ENCODE measurements around the gene KAZN.
"Not testable (repeated sequence)": the region's sequence is repeated elsewhere in the genome, so short reads cannot be mapped to it uniquely, and the experiment has no call there.

KAZN gene

GRCh38 chr1:15110867-15111230 lies 512.4 kb downstream of the KAZN start:
- DNase-seq (ENCODE audit: low read depth in 2 of 2) = no peak

GRCh38 chr1:15113146-15113545 lies 514.7 kb downstream of the KAZN start:
- DNase-seq (ENCODE audit: low read depth in 2 of 2) = no peak

- no peak for DNase-seq (ENCODE audit: low read depth in 2 of 2)
Measured at GRCh38 chr1:15114884-15115283, 516.4 kb downstream of the KAZN start.

DNA sequence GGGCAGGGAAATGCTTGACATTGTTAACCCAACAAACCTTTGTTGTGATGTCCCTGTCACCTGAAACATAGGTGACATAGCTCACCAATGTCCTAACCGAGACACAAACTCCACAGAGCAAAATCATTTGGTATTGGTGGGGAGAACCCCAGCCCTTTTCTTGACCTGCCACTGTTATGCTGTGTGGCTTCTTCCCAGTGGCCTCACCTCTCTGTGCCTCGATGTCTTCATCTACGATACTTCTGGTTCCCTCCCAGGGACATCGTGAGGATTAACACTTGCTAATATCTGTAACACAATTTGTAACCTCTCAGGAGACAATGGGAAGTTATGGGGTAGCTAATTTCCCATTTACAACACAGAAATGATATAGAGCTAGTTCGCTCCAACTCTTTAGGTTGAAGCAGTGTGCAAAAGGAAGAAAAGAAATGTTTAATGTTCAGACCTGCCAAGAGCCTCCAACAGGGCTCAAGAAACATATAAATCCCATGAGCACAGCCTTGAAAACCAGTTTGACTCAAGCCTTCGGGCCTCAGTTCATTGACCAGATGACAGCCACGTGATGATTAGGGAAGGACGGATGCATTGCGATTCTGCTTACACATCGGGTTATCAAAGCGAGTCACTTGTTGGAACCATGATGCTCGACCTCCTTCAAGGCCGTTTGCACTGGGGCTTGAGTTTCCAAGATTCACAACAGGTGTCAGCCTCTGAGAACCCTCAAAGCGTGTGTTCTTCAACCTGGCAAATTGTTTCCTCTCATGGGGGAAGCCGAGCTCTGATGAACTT lies 517.3 kb downstream of the KAZN start:
- DNase-seq (ENCODE audit: low read depth in 2 of 2) = no peak

- DNase-seq (ENCODE audit: low read depth in 2 of 2) = no peak
Measured at GRCh38 chr1:15116966-15117365, 518.5 kb downstream of the KAZN start.

- DNase-seq (ENCODE audit: low read depth in 2 of 2) = no peak
Measured at GRCh38 chr1:15117671-15118325, 519.3 kb downstream of the KAZN start.

DNA sequence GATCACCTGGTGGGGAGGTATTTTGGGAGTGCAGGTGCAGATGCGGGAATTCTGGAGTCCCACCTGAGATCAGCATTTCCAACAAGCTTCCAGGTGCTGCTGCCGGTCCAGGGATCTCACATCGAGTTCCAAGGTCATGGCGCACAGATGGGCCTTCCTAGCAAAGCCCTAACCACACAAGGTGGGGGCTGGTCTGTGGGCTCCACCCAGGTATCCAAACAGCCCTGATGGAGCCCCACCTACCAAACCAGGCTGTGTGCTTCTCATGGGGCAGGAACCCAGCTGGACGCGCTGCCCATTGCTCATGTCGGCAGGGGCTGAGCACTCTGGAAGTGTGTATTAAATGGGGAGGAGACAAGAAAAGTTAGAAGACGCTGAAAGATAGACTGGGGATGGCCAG lies 520.1 kb downstream of the KAZN start:
- DNase-seq (ENCODE audit: low read depth in 2 of 2) = no peak

GRCh38 chr1:15120251-15120945 lies 521.9 kb downstream of the KAZN start:
- DNase-seq (ENCODE audit: low read depth in 2 of 2) = no peak

DNA sequence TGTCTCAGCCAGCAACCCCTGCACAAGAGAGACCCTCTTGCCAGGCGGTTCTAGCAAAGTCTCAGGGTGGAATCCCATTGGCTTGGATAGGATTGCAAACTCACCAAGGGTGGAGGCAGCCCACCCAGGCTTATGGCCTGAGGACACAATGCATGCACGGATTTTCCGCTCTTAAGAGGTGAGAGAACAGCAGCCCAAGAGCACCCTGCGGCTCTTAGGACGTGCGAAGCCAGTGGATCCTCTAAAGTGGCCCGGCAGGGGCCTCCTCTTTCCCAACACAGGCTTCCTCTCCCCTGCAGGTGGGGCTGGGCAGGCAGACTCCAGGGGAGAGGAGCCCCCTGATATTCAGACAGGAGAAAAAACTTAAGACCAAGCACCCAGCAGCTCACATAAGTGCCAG lies 523.8 kb downstream of the KAZN start:
- no peak for DNase-seq (ENCODE audit: low read depth in 2 of 2)

DNA sequence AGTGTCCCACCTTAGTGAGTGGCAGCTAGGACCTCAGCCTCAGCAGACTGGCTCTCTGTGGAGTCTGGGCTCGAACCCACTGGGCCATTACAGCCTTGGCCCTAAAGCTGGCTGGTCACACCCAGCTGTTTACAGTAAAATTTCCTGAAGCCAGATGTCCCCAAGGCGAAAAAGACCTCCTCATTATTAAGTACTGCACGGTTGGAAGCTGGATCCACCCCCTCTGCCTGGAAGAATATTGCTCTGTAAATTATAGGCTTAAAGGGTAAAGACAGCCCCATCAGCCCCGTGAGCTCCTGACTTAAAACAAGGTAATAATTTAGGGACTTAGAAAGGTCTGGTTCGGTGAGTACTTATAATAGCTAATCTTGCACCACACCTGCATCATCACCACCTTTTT lies 524.8 kb downstream of the KAZN start:
- no peak for DNase-seq (ENCODE audit: low read depth in 2 of 2)

DNA sequence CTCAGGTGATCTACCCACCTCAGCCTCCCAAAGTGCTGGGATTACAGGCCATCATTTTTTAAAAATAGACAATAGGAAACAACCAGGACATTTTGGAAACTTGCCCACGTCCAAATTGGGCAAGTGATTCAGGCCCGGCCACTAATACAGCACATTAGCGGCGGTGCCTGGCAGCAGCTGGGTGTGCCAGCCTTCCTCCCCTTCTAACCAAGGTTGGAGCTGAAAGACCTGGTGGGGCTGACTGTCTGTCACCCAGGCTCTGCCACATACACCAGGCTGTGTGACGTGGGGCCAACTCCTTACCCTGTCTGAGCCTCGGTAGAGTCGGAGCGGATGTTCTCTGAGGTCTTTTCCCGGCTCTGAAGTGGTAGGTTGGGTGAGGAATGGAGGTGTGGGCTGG lies 525.4 kb downstream of the KAZN start:
- DNase-seq (ENCODE audit: low read depth in 2 of 2) = no peak

- no peak for DNase-seq (ENCODE audit: low read depth in 2 of 2)
Measured at GRCh38 chr1:15124362-15125100, 526.0 kb downstream of the KAZN start.

GRCh38 chr1:15125101-15125745 lies 526.7 kb downstream of the KAZN start:
- no peak for DNase-seq (ENCODE audit: low read depth in 2 of 2)

DNA sequence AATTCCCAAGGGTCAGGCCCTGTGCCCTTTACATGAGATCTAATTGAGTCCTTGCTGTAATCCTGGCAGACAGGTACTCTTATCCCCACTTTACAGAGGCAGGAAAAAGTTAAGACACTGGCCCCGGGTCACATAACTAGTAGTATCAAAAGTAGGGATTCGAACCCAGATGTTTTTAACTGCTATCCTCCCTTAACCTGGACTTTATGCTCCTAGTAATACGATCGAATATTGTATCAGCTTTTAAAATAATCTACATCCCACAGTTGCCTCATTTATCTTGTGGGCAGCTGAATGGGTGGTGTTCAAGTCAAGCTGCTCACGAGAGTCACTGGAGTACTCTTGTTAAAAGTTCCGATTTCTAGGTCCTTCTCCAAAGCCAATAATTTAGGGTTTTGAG lies 529.6 kb downstream of the KAZN start:
- no peak for DNase-seq (ENCODE audit: low read depth in 2 of 2)

DNA sequence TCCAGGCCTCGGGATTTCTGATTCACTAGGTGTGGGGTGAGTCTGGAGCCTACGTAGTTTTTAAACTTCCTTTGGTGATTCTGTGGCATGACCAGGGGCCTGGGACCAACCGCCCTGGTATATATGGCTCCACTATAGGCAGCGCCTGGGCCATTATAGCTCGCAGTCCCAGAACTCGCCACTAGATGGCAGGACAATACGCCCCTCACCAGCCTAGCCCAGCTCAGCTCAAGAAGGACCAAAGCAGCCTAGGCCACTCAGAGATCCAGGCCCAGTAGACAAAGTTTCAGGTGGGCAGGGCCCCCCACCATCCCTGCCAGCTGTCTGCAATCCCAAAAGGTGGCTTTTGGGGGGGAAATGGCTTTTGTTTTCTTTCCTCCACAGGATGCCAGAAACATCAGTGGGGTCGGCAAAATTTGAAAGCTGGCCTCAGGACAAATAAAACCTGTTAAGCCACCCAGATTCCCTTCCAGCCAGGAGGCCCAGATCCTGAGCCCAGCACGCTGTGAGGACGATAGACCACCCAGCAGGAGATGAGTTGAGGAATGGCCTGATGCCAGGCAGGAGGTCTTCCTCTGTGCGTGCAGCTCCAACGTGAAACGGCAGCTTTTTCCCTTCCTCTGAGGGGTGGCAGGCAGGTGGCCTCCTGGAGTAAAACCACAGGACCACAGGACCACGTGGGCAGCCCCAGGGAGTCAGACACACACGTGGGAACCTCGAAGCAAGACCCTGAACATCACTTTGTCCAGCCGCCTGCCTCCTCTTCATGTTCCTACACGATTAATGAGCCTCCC lies 530.2 kb downstream of the KAZN start:
- peak; percentile 29 to 60 for DNase-seq (ENCODE audit: low read depth in 2 of 2)

DNA sequence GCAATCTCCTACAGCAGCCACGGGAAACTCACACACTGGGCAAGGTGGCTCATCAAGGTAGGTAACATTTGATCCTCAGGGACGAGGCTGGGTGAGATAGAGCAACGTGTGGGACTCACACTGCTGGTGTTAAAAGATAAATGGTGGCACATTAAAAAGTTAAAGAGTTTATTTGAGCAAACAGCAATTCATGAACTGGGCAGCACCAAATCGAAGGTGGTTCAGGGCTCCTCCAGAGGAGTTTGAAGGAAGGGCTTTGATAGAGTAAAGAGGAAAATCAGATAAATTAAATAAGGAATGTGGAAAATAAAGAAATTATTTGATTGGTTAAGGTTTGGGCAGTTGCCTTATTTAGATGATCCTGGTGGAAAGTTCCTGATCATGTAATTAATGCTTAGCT lies 531.5 kb downstream of the KAZN start:
- DNase-seq (ENCODE audit: low read depth in 2 of 2) = no peak

DNA sequence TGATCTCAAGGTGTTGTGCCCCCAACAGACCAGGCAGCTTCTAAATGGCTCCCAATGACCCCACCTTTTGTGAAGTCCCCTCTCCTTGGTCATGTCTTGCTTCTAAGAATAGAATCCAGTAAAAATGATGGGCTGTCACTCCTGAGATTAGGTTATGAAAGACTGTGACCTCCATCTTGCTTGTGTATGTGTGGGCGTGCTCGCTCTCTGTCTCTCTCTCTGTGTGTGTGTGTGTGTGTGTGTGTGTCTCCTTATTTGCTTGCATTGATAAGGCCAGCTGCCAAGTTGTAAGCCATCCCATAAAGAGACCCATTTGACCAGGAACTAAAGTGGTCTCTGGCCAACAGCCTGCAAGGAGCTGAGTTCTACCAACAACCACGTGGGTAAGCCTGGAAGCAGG lies 532.1 kb downstream of the KAZN start:
- no peak for DNase-seq (ENCODE audit: low read depth in 2 of 2)

DNA sequence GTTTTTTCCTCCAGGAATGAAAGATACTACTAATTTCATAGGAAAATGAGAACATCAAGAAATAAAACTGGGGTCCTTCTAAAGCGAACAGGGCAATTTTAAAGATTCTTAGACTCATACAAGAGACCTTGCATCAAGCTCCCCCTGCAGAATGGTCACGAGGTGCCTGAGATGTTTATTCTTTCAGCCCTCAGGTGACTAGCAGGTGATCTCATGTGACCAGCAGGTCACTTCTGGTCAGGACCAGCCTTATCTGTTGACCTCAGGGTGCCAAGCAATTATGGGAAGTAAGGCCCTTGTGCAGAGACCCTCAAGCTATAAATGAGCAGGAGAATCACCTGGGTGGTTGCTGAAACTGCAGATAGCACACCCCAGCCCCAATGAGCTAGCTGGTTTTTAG lies 534.5 kb downstream of the KAZN start:
- no peak for DNase-seq (ENCODE audit: low read depth in 2 of 2)

DNA sequence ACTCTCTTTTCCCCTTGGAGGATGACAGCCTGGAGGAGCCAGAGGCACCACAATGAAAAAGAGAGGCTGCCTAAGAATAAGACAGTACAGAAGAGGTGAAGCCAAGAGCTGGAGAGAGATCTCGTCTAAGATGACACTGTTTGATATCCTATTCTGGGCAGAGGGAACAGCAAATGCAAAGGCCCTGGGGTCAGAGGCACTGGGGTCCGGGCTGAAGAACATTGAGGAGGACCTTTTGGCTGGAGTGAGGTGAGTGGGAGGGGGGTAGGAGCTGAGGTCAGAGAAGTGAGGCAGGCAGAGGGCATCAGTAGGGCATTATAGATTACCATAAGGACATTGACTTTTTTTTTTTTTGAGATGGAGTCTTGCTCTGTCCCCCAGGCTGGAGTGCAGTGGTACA lies 535.8 kb downstream of the KAZN start:
- DNase-seq (ENCODE audit: low read depth in 2 of 2) = no peak

DNA sequence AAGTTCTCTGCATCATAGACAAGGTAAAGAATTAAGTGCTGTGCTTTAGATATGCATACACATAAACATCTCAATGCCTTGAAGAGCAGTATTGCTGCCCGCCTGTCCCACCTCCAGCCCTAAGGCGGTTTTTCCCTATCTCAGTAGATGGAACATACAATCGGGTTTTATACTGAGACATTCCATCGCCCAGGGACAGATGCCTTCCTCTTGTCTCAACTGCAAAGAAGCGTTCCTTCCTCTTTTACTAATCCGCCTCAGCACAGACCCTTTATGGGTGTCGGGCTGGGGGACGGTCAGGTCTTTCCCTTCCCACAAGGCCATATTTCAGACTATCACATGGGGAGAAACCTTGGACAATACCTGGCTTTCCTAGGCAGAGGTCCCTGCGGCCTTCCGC lies 537.1 kb downstream of the KAZN start:
- not testable (repeated sequence) for DNase-seq (ENCODE audit: low read depth in 2 of 2)

- DNase-seq (ENCODE audit: low read depth in 2 of 2) = no peak
Measured at GRCh38 chr1:15137809-15138208, 539.3 kb downstream of the KAZN start.

All from stimulated activated CD8-positive, alpha-beta memory T cell treated with anti-CD3 and anti-CD28 coated beads, Interleukin-7, amount 100 ng/mL, for 1 hour (primary cell).